ENCODE measurements around the gene BZW1.

Gene BZW1

DNA sequence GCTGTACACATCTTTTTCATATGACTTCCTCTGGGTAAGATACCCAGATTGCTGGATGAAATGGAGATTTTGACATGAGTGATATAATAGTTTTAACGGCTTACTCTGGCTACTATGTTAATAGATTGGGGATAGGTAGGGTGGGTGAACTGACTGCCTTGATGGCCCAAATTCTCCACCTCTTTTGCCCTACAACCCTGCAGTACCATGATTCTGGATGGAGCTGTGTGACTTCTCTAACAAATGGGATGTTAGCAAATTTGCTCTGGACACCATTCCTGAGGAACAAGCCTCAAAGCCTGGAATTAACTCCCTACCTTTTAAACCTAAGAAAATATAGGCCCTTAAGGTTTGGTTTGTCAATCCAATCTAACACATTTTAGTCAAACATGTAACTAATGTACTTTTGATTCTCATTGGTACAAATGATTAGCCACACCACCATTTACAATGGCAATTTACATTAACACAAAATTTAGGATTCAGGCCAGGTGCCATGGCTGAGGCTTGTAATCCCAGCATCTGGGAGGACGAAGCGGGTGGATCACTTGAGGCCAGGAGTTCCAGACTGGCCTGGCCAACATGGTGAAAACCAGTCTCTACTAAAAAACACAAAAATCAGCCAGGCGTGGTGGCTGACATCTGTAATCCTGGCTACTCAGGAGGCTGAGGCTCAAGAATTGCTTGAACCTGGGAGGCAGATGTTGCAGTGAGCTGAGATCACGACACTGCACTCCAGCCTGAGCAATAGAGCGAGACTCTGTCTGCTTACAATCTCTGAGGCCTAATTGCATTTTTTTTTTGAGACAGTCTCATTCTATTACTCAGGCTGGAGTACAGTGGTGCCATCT, 39.9 kb downstream of the BZW1 start:
- Histone ChIP-seq H3K9me2 (replicated peaks; ENCODE audit: low read depth, low read length) (no peaks in the 10 kb centered on the region), H3K4me2 (ENCODE audit: low read depth, low read length, poor library complexity, severe bottlenecking) (no peak overlapping the region), H4K20me1 (ENCODE audit: insufficient read depth, low read length, poor library complexity, severe bottlenecking) (peaks cover 41% of the 10 kb centered on the region), H3K9ac (ENCODE audit: low read depth, low read length, poor library complexity, severe bottlenecking) (no peak overlapping the region), H3K9me3 (ENCODE audit: insufficient read depth, low read depth, low read length) (no peaks in the 10 kb centered on the region), H3K27me3 (ENCODE audit: insufficient read depth, low read length, poor library complexity, severe bottlenecking) (no peaks in the 10 kb centered on the region), H3F3A (ENCODE audit: low read depth) (peaks cover 7% of the 10 kb centered on the region; the same call in 1 of the 2 replicates), H3K4me3 (ENCODE audit: low read length, poor library complexity, severe bottlenecking) (no peak overlapping the region), H3K79me2 (ENCODE audit: insufficient read depth, low read length) (peaks cover 22% of the 10 kb centered on the region), H3K36me3 (ENCODE audit: insufficient read depth, low read length) (peaks cover 54% of the 10 kb centered on the region), H2AFZ (ENCODE audit: low read length) (no peak overlapping the region), H3K4me1 (ENCODE audit: insufficient read depth, low read length, poor library complexity, severe bottlenecking) (no peaks in the 10 kb centered on the region)
- TF ChIP-seq, protein P1, sequence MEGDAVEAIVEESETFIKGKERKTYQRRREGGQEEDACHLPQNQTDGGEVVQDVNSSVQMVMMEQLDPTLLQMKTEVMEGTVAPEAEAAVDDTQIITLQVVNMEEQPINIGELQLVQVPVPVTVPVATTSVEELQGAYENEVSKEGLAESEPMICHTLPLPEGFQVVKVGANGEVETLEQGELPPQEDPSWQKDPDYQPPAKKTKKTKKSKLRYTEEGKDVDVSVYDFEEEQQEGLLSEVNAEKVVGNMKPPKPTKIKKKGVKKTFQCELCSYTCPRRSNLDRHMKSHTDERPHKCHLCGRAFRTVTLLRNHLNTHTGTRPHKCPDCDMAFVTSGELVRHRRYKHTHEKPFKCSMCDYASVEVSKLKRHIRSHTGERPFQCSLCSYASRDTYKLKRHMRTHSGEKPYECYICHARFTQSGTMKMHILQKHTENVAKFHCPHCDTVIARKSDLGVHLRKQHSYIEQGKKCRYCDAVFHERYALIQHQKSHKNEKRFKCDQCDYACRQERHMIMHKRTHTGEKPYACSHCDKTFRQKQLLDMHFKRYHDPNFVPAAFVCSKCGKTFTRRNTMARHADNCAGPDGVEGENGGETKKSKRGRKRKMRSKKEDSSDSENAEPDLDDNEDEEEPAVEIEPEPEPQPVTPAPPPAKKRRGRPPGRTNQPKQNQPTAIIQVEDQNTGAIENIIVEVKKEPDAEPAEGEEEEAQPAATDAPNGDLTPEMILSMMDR (conservative IDR thresholded peaks at IDR 0.05; ENCODE audit: low read length), result no peak
- TF ChIP-seq EZH2phosphoT487 (IDR thresholded peaks at IDR 0.05; ENCODE audit: borderline replicate concordance), result no peak

DNA sequence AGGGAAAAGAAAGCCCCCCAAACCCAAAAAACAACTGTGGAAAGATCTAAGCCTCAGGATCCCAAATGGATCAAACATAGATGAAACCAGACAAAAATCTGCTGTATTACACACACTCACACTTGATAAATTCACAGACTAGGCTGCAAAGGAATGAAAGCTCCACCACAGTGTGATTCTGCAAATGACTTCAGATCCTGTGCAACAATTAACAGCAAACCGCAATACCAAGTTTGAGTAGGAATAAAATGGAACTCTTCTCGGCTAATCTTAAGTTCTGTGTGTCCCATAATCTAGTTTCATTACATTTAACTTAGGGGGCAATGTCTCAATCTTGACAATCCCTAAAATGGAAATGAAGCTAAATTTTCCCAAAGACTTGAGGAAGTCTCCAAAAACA, 40.9 kb downstream of the BZW1 start:
- Histone ChIP-seq H3K9me3 (ENCODE audit: insufficient read depth, low read depth, low read length) (no peaks in the 10 kb centered on the region), H3K79me2 (ENCODE audit: insufficient read depth, low read length) (peaks cover 31% of the 10 kb centered on the region), H3K9ac (ENCODE audit: low read depth, low read length, poor library complexity, severe bottlenecking) (no peak overlapping the region), H2AFZ (ENCODE audit: low read length) (no peak overlapping the region), H3F3A (ENCODE audit: low read depth) (peaks cover 7% of the 10 kb centered on the region; the same call in 1 of the 2 replicates), H3K9me2 (replicated peaks; ENCODE audit: low read depth, low read length) (no peaks in the 10 kb centered on the region), H3K36me3 (ENCODE audit: insufficient read depth, low read length) (peaks cover 64% of the 10 kb centered on the region), H3K27me3 (ENCODE audit: insufficient read depth, low read length, poor library complexity, severe bottlenecking) (no peaks in the 10 kb centered on the region), H3K4me2 (ENCODE audit: low read depth, low read length, poor library complexity, severe bottlenecking) (no peak overlapping the region), H3K4me1 (ENCODE audit: insufficient read depth, low read length, poor library complexity, severe bottlenecking) (peaks cover 6% of the 10 kb centered on the region), H3K4me3 (ENCODE audit: low read length, poor library complexity, severe bottlenecking) (no peak overlapping the region), H4K20me1 (ENCODE audit: insufficient read depth, low read length, poor library complexity, severe bottlenecking) (peaks cover 51% of the 10 kb centered on the region)
- TF ChIP-seq, protein P1 (conservative IDR thresholded peaks at IDR 0.05; ENCODE audit: low read length), result no peak
- TF ChIP-seq EZH2phosphoT487 (IDR thresholded peaks at IDR 0.05; ENCODE audit: borderline replicate concordance), result no peak

DNA sequence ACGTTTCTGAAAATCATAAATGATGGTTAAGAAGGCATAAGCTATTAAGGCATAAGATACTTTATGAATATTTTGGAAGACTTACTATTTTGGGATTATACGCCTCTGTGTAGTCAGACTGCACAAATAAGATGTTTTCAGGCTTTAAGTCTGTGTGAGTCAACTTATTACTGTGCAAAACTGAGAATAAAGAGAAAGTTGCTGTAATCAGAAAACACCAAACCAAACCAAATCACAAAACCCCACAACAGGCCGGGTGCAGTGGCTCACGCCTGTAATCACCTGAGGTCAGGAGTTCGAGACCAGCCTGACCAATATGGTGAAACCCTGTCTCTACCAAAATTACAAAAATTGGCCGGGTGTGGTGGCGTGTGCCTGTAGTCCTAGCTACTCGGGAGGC, 45.1 kb downstream of the BZW1 start:
- H3K36me3 ChIP-seq (ENCODE audit: insufficient read depth, low read length), result peaks cover 94% of the 10 kb centered on the region
- TF ChIP-seq EZH2phosphoT487 (IDR thresholded peaks at IDR 0.05; ENCODE audit: borderline replicate concordance), result no peak
- TF ChIP-seq, protein P1 (conservative IDR thresholded peaks at IDR 0.05; ENCODE audit: low read length), result no peak
- peak overlapping the region; percentile 93 for H3K4me2 ChIP-seq (ENCODE audit: low read depth, low read length, poor library complexity, severe bottlenecking)
- peaks cover 4% of the 10 kb centered on the region; the same call in 1 of the 2 replicates for H3F3A ChIP-seq (ENCODE audit: low read depth)
- no peaks in the 10 kb centered on the region for H3K27me3 ChIP-seq (ENCODE audit: insufficient read depth, low read length, poor library complexity, severe bottlenecking)
- no peak overlapping the region for H3K4me3 ChIP-seq (ENCODE audit: low read length, poor library complexity, severe bottlenecking)
- H3K9me2 ChIP-seq (replicated peaks; ENCODE audit: low read depth, low read length), result no peaks in the 10 kb centered on the region
- peaks cover 93% of the 10 kb centered on the region for H4K20me1 ChIP-seq (ENCODE audit: insufficient read depth, low read length, poor library complexity, severe bottlenecking)
- no peak overlapping the region for H3K9ac ChIP-seq (ENCODE audit: low read depth, low read length, poor library complexity, severe bottlenecking)
- H3K9me3 ChIP-seq (ENCODE audit: insufficient read depth, low read depth, low read length), result no peaks in the 10 kb centered on the region
- H3K4me1 ChIP-seq (ENCODE audit: insufficient read depth, low read length, poor library complexity, severe bottlenecking), result peaks cover 41% of the 10 kb centered on the region
- no peak overlapping the region for H2AFZ ChIP-seq (ENCODE audit: low read length)
- H3K79me2 ChIP-seq (ENCODE audit: insufficient read depth, low read length), result peaks cover 73% of the 10 kb centered on the region
